Measurements from ENCODE around the gene RSL1D1. TPM values are rescaled to one million over a fixed set of nuclear protein-coding genes. Genes with fewer than 3 reads are reported as not detected.
A peak's percentile ranks its signal among the peaks of the same experiment; 100 is the strongest.

RSL1D1 gene
- total RNA-seq (ENCODE audit: unreplicated experiment): 86.9 TPM
- long read RNA-seq, full-length matches to known transcripts: 37 of 58 reads
- long read RNA-seq, partial matches to known transcripts: 13 of 58 reads
- long read RNA-seq, other reads (novel, unspliced or antisense): 8 of 58 reads

DNA sequence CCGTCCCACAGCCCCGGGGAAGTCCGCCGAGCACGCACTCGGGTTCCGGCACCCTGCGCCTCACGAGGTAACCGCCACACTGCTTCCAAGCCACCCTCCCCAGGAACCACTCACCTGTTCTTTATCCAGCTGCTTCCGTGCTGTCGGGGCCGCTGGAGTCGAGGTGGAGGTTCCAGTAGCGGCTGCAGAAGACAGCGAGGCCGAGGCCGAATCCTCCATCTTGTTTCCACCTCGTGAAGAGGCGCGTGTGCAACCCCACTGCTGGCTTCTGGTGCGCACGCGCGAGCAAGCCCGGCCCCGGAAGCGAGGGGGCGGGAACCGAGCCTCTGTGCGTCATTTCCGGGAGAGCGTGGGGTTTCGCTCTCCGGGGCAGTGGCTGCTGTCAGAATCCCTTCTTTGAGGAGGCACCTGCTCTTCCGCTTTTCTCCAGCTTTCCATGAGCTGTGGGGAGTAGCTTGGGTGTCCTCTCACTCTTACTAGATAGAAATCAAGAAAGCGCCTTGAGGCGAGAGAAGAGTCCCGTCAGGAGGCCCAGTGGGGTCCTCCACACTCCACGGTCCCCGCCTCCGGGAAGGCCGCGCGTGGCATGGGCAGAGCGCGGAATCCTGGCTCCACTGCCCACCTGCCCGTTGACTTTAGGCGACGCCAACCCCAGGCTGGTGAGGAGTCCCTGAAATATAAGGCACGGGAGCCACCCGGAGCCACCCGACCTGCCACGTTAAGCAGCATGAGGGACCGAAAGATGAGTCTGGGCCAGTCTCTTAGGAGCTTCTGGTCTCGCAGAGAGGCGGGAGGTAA is at the start of gene RSL1D1:
Gene RSL1D1, minus strand, starts transcription at position 249 of the 798 bp plus-strand sequence. Its CDS starts 30 bp downstream, at position 219.
- Mint-ChIP-seq H3K36me3 (ENCODE audit: low read depth, unreplicated experiment) (peaks cover 2% of the 10 kb centered on the region), H3K4me3 (ENCODE audit: unreplicated experiment) (peak within 1 kb of the TSS; percentile 98), H3K9me3 (ENCODE audit: unreplicated experiment) (no peaks in the 10 kb centered on the region), H3K27ac (ENCODE audit: unreplicated experiment) (peak within 1 kb of the TSS; percentile 75), H3K4me1 (ENCODE audit: unreplicated experiment) (peaks cover 11% of the 10 kb centered on the region), H3K27me3 (ENCODE audit: unreplicated experiment) (peaks cover 1% of the 10 kb centered on the region)
- peak; percentile 93 for DNase-seq (ENCODE audit: low spot score)
- TF ChIP-seq, protein P1, sequence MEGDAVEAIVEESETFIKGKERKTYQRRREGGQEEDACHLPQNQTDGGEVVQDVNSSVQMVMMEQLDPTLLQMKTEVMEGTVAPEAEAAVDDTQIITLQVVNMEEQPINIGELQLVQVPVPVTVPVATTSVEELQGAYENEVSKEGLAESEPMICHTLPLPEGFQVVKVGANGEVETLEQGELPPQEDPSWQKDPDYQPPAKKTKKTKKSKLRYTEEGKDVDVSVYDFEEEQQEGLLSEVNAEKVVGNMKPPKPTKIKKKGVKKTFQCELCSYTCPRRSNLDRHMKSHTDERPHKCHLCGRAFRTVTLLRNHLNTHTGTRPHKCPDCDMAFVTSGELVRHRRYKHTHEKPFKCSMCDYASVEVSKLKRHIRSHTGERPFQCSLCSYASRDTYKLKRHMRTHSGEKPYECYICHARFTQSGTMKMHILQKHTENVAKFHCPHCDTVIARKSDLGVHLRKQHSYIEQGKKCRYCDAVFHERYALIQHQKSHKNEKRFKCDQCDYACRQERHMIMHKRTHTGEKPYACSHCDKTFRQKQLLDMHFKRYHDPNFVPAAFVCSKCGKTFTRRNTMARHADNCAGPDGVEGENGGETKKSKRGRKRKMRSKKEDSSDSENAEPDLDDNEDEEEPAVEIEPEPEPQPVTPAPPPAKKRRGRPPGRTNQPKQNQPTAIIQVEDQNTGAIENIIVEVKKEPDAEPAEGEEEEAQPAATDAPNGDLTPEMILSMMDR (IDR thresholded peaks at IDR 0.05; ENCODE audit: unreplicated experiment): no peak

DNA sequence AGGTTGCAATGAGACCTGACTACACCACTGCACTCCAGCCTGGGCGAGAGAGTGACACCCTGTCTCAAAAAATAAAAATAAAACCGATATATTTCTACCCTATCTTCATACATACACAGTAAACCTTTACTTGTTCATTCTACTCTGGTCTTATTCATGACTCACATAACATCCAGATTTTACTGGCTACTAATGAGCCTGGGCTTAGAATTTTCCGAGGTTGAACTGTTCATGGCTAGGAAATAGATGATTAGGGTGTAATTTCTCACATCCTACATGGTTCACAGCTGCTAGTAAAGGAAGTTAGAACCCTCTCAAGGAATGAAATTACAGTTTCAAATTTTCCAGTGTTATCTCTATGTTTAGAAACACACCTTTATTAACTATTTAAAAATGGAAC is 49.7 kb upstream of the RSL1D1 start:
- H3K27me3 Mint-ChIP-seq (ENCODE audit: unreplicated experiment): peaks cover 2% of the 10 kb centered on the region
- no peak overlapping the region for H3K27ac Mint-ChIP-seq (ENCODE audit: unreplicated experiment)
- H3K36me3 Mint-ChIP-seq (ENCODE audit: low read depth, unreplicated experiment): no peaks in the 10 kb centered on the region
- peaks cover 6% of the 10 kb centered on the region for H3K4me1 Mint-ChIP-seq (ENCODE audit: unreplicated experiment)
- H3K9me3 Mint-ChIP-seq (ENCODE audit: unreplicated experiment): no peaks in the 10 kb centered on the region
- no peak for DNase-seq (ENCODE audit: low spot score)
- TF ChIP-seq, protein P1 (IDR thresholded peaks at IDR 0.05; ENCODE audit: unreplicated experiment): no peak
- H3K4me3 Mint-ChIP-seq (ENCODE audit: unreplicated experiment): no peak overlapping the region

DNA sequence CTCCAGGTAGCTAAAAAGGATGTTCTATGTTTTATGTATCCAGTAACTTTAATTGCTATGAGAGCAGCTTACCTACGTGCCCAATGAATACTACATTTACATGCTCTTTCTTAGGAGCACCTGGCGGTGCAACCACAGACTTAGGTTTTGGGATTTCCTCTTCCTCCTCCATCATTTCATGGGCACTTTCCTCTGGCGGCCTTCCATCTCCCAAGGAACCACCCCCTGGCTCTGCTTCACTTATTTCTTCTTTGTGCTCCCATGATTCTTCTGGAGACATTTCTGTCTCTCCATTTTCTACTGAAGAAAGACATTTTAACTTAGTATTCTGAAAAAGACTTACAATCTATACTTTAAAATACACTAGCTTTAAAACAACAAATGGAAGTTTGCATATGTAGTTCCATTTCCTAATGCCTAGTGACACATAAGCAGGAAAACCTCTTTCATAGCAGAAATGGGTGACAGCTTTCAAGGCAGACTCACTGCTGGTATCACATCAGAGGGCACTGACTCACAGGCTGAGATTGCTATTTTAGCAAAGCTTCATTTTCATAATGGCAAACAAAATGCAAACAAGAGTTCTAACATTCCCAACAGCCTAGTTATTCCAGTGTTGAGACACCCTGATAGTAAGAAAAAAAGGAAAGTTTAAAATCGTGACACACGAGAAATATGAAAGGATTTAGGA is 45.3 kb upstream of the RSL1D1 start:
- H3K9me3 Mint-ChIP-seq (ENCODE audit: unreplicated experiment): no peaks in the 10 kb centered on the region
- DNase-seq (ENCODE audit: low spot score): no peak

DNA sequence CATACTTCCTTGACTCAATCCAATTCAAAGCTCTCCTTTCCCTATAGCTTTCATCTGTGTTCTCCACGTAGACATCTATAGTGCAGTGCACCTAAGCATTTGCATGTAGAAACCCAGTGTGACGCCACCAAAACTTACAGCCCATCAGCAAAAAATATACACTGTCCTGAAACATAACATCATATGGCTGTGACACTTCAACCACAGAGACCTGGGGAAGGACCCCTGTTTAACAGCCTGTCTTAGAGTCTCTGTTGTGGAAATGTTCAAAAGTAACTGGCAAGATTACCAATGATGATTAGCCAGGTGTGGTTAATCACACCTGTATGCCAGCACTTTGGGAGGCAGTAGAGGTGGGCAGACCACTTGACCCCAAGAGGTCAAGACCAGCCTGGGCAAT is 42.2 kb upstream of the RSL1D1 start:
- H3K36me3 Mint-ChIP-seq (ENCODE audit: low read depth, unreplicated experiment): peaks cover 5% of the 10 kb centered on the region

More for the DNA sequence above, 45.3 kb upstream of the RSL1D1 start:
- Mint-ChIP-seq H3K27me3 (ENCODE audit: unreplicated experiment) (peaks cover 2% of the 10 kb centered on the region), H3K4me3 (ENCODE audit: unreplicated experiment) (no peak overlapping the region), H3K4me1 (ENCODE audit: unreplicated experiment) (peaks cover 6% of the 10 kb centered on the region), H3K27ac (ENCODE audit: unreplicated experiment) (no peak overlapping the region), H3K36me3 (ENCODE audit: low read depth, unreplicated experiment) (peaks cover 5% of the 10 kb centered on the region)
- TF ChIP-seq, protein P1 (IDR thresholded peaks at IDR 0.05; ENCODE audit: unreplicated experiment): no peak

More for the DNA sequence above, 42.2 kb upstream of the RSL1D1 start:
- TF ChIP-seq, protein P1 (IDR thresholded peaks at IDR 0.05; ENCODE audit: unreplicated experiment): no peak
- H3K4me1 Mint-ChIP-seq (ENCODE audit: unreplicated experiment): peaks cover 4% of the 10 kb centered on the region
- no peak overlapping the region for H3K4me3 Mint-ChIP-seq (ENCODE audit: unreplicated experiment)
- no peak overlapping the region for H3K27ac Mint-ChIP-seq (ENCODE audit: unreplicated experiment)
- no peaks in the 10 kb centered on the region for H3K9me3 Mint-ChIP-seq (ENCODE audit: unreplicated experiment)
- no peak for DNase-seq (ENCODE audit: low spot score)
- H3K27me3 Mint-ChIP-seq (ENCODE audit: unreplicated experiment): no peaks in the 10 kb centered on the region
